ENCODE measurements around the gene F2RL2.

DNA sequence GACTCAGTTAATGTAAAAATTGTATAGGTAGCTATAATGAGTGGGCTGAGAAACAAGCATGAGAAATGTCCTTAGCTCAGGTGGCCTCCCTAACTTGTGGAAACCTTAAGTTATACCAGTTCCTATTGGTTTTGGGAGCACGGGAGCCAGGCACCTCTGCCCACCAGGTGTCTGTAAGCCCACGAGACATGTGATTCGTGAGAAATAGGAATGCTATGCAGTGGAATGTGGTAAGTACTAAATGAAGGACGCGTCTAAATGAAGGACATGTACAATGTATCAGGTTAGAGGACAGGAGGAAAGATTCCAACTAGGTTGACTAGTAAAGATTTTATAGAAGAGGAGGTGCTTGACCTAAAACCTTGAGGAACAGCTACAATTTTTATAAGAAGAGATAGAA, 46.0 kb upstream of the F2RL2 start:
- TF ChIP-seq, protein P1, sequence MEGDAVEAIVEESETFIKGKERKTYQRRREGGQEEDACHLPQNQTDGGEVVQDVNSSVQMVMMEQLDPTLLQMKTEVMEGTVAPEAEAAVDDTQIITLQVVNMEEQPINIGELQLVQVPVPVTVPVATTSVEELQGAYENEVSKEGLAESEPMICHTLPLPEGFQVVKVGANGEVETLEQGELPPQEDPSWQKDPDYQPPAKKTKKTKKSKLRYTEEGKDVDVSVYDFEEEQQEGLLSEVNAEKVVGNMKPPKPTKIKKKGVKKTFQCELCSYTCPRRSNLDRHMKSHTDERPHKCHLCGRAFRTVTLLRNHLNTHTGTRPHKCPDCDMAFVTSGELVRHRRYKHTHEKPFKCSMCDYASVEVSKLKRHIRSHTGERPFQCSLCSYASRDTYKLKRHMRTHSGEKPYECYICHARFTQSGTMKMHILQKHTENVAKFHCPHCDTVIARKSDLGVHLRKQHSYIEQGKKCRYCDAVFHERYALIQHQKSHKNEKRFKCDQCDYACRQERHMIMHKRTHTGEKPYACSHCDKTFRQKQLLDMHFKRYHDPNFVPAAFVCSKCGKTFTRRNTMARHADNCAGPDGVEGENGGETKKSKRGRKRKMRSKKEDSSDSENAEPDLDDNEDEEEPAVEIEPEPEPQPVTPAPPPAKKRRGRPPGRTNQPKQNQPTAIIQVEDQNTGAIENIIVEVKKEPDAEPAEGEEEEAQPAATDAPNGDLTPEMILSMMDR (conservative IDR thresholded peaks at IDR 0.05 in 1 of 2, IDR thresholded peaks at IDR 0.05 in 1 of 2; ENCODE audit: extremely low read depth in 1 of 2, insufficient read depth in 1 of 2, low read depth in 1 of 2, low read length in 2 of 2), result no peak
- TF ChIP-seq EZH2 (IDR thresholded peaks at IDR 0.05; ENCODE audit: borderline replicate concordance, low read length), result no peak
